ENCODE results near the gene SARDH.
"Not testable (repeated sequence)": the region's sequence is repeated elsewhere in the genome, so short reads cannot be mapped to it uniquely, and the experiment has no call there.

GRCh38 chr9:133744528-133744927 lies 6.4 kb upstream of the SARDH start:
- TF ChIP-seq ZNF561 (tag by site-specific recombination; IDR thresholded peaks at IDR 0.05; ENCODE audit: borderline replicate concordance); CTCF (tag by site-specific recombination; IDR thresholded peaks at IDR 0.05); HOXA7 (CRISPR knock-in tag; IDR thresholded peaks at IDR 0.05; ENCODE audit: borderline replicate concordance); ELK4 (IDR thresholded peaks at IDR 0.05; ENCODE audit: borderline replicate concordance, low read depth, low read length); ZNF416 (tag by site-specific recombination; IDR thresholded peaks at IDR 0.05); ZNF518A (tag by site-specific recombination; conservative IDR thresholded peaks at IDR 0.05; ENCODE audit: low read depth); ZNF560 (tag by site-specific recombination; IDR thresholded peaks at IDR 0.05; ENCODE audit: borderline replicate concordance); ZNF2 (tag by site-specific recombination; IDR thresholded peaks at IDR 0.05); ZNF776 (tag by site-specific recombination; IDR thresholded peaks at IDR 0.05; ENCODE audit: borderline replicate concordance); ZFP37 (tag by site-specific recombination; IDR thresholded peaks at IDR 0.05); ZNF24 (tag by site-specific recombination; IDR thresholded peaks at IDR 0.05): not testable (repeated sequence)

Measured in HEK293 (cell line).